HEK293 (cell line): ENCODE results near the gene NPHP4.
"Not testable (repeated sequence)": the region's sequence is repeated elsewhere in the genome, so short reads cannot be mapped to it uniquely, and the experiment has no call there.

ENCODE experiments used
- CTCF ChIA-PET: fragments of 350-600 bp; formaldehyde crosslinking; extraction: SDS; loops from one replicate; lab custom pipeline; 2021; ENCODE audit warnings: antibody characterized with exemption; lab: Yijun Ruan, JAX
- POLR2A ChIA-PET: fragments of 300-600 bp; formaldehyde crosslinking; extraction: SDS; loops from one replicate; lab custom pipeline; 2020; ENCODE audit warnings: antibody characterized with exemption, inconsistent platforms; lab: Yijun Ruan, JAX
- H3K27ac ChIP-seq: fragments of 200-500 bp; sonication (Bioruptor generic); 2 replicates; pipeline ENCODE4 v1.5.1; 2014; ENCODE audit warnings: low read depth, low read length, control low read depth, inconsistent platforms; ENCODE audit errors: extremely low read depth
- H3K36me3 ChIP-seq, 2 experiments: fragments of 200-500 bp in 1 of 2; sonication (Bioruptor generic) in 1 of 2; 1 replicate in 1 of 2; 2 replicates in 1 of 2; pipeline ENCODE4 v1.5.1; 2014 to 2017; ENCODE audit warnings: inconsistent platforms in 2 of 2, low read length in 2 of 2; ENCODE audit not compliant: control insufficient read depth in 2 of 2, insufficient read depth in 1 of 2
- H3K4me1 ChIP-seq: fragments of 200-500 bp; sonication (Bioruptor generic); 2 replicates; pipeline ENCODE4 v1.5.1; 2014; ENCODE audit warnings: mild to moderate bottlenecking, low read length, inconsistent platforms; ENCODE audit not compliant: control insufficient read depth, insufficient read depth
- H3K4me3 ChIP-seq: 2 replicates; pipeline ENCODE4 v1.5.1; 2011; ENCODE audit warnings: low read depth, mild to moderate bottlenecking, control low read depth, low read length, moderate library complexity
- H3K9me3 ChIP-seq: fragments of 200-500 bp; sonication (Bioruptor generic); 2 replicates; pipeline ENCODE4 v1.5.1; 2014; ENCODE audit warnings: low read depth, low read length, inconsistent platforms; ENCODE audit not compliant: control insufficient read depth, insufficient read depth
- KLF1 ChIP-seq: fragments of 450-650 bp; formaldehyde crosslinking; IDR thresholded peaks from 2 replicates; pipeline ENCODE4 v1.5.1; 2016; ENCODE audit warnings: missing biosample characterization, missing genetic modification characterization
- TSHZ1 ChIP-seq: fragments of 450-650 bp; formaldehyde crosslinking; IDR thresholded peaks from 2 replicates; pipeline ENCODE4 v1.5.1; 2016; ENCODE audit warnings: missing biosample characterization, missing genetic modification characterization, borderline replicate concordance
- ZNF175 ChIP-seq: fragments of 450-650 bp; formaldehyde crosslinking; IDR thresholded peaks from 2 replicates; pipeline ENCODE4 v1.5.1; 2016; ENCODE audit warnings: missing biosample characterization, missing genetic modification characterization
- ZNF184 ChIP-seq: fragments of 450-650 bp; IDR thresholded peaks from 2 replicates; pipeline ENCODE4 v1.5.1; 2018; ENCODE audit warnings: missing biosample characterization, mild to moderate bottlenecking, missing genetic modification characterization
- ZNF404 ChIP-seq: fragments of 450-650 bp; formaldehyde crosslinking; IDR thresholded peaks from 2 replicates; pipeline ENCODE4 v1.5.1; 2017; ENCODE audit warnings: missing biosample characterization, missing genetic modification characterization
- ZNF629 ChIP-seq: fragments of 450-650 bp; formaldehyde crosslinking; IDR thresholded peaks from 2 replicates; pipeline ENCODE4 v1.5.1; 2017; ENCODE audit warnings: missing biosample characterization, missing genetic modification characterization
- ZNF701 ChIP-seq: fragments of 450-650 bp; formaldehyde crosslinking; IDR thresholded peaks from 2 replicates; pipeline ENCODE4 v1.5.1; 2016; ENCODE audit warnings: missing biosample characterization, missing genetic modification characterization
- ZNF76 ChIP-seq: fragments of 450-650 bp; formaldehyde crosslinking; IDR thresholded peaks from 2 replicates; pipeline ENCODE4; 2016; ENCODE audit warnings: low read depth, missing biosample characterization, missing genetic modification characterization, borderline replicate concordance
- ZNF785 ChIP-seq: fragments of 450-650 bp; formaldehyde crosslinking; IDR thresholded peaks from 2 replicates; pipeline ENCODE4 v1.5.1; 2016; ENCODE audit warnings: missing biosample characterization, missing genetic modification characterization
- TF ChIP-seq, protein P1 (sequence below): fragments of 450-650 bp; formaldehyde crosslinking; IDR thresholded peaks from 2 replicates; pipeline ENCODE4 v1.5.1; 2016; ENCODE audit warnings: missing biosample characterization, missing genetic modification characterization

Gene NPHP4

DNA sequence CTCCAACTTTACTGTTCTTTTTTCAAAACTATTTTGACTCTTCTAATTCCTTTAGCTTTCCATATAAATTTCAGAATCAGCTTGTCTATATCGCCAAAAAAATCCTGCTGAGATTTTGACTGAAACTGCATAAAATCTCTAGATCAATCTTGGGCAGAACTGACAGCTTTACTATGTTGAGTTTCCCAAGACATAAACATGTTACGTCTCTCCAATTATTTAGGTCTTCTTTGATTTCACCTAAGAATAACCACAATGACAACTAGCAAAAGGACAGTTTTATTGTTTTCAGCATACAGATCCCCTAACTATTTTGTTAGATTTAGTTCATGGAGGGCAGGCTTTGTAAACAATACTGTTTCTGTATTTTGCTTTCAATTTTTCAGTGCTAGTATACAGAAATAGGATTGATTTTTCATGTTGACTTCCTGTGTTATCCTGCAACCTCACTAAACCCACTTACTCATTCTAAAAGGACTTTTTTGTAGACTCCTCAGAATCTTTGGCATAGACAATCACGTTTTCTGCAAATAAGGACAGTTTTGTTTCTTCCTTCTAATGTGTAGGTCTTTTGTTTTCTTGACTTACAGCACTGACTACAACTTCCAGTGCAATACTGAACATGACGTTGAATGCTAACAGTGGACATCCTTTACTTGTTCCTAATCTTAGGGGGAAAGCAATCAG lies 63.4 kb downstream of the NPHP4 start (continued):
- TF ChIP-seq ZNF785: no peak

DNA sequence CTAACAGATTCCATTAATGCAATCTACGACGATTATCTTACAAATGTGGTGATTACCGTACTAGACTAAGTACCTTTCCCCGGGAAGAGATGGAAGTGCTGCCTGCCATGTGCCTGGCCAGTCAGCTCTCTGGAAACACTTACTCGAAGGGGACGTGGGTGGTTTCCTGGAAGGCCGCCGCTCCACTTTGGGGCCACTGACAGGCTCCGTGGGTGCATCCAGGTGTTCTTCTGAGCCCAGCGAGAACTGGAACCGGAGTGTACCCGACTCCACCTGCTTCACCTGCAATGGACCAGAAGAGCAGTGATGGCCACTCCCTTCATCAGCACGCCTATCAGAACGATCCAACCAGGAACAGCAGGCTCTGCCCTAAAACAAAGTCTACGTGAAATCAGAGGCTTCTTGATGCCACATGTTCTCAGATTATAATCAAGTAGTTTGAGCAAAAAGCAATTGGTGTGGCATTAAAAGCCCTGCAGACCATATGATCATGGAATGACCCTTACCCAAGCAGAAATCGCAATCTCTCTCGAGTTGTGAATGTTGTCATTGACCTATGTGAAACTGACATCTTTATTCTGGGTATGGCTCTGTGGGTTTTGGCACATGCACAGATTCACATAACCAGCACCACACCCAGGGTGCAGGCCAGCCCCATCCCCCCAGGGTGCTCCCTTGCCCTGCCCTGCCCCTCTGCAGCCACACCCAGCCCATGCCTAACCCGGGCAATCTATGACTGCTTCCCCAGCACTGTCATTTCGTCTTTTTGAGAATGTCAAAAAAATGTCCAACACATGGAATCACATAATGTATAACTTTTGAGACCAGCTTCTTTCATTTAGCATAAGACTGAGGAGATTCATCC lies 64.5 kb downstream of the NPHP4 start:
- Histone ChIP-seq H3K27ac (no peak overlapping the region), H3K36me3 (peaks cover 0 to 34% of the 10 kb centered on the region in 2 experiments; a peak in 2 of 3 replicates), H3K4me3 (no peak overlapping the region), H3K9me3 (no peaks in the 10 kb centered on the region), H3K4me1 (no peaks in the 10 kb centered on the region)
- CTCF ChIA-PET: interaction anchor here (0.6 to 1.2 kb wide), 4 partner anchors 10 to 417 kb away, joined by 3 read pairs; no protein-coding TSS in a partner anchor
- TF ChIP-seq KLF1 (peak; percentile 96), ZNF701 (tag by site-specific recombination) (peak; percentile 72; the same call in 1 of the 2 replicates), TSHZ1 (no peak)
- POLR2A ChIA-PET: no interaction called here

DNA sequence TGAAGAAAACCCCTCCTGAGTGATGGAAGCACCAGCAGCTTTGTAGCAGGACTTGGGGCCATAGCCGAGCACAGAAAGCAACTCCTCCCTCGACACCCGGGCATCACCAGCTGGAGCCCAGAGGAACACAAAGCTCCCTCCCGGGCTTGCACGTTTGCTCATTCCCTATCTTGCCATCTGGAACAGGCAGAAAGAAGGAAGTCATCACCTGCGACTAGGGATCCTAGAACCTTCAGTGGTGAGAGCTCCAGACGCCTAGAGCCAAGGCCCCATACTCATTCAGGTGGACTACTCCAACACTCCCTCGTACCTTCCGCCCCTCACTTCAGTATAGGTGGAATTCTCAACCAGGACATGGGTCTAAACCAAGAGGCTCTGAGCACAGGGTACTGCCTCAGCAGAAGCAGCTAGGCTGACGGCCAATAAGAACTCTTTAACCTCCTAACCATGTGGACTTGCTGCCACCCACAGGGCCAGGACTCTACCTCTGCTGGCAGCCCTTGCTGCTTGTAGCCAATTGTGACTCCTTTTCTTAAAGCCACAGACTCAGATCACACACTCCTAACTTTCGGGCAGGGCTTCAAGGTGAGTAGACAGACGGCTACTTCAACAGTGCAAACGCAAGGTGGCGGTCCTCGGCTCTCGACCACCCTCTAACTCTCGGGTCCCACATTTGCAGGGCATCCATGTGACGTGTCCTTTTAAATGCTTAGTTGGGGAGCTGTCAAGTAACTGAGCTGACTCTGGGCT lies 65.4 kb downstream of the NPHP4 start:
- no peaks in the 10 kb centered on the region for H3K4me1 ChIP-seq
- no peak overlapping the region for H3K27ac ChIP-seq
- CTCF ChIA-PET: interaction anchor here (0.6 to 1.2 kb wide), 3 partner anchors 11 to 416 kb away, joined by 3 read pairs; no protein-coding TSS in a partner anchor
- H3K4me3 ChIP-seq: no peak overlapping the region
- no peaks in the 10 kb centered on the region for H3K9me3 ChIP-seq
- POLR2A ChIA-PET: no interaction called here
- peaks cover 0 to 25% of the 10 kb centered on the region in 2 experiments; a peak in 2 of 3 replicates for H3K36me3 ChIP-seq
- TF ChIP-seq ZNF175: no peak
- TF ChIP-seq, protein P1, sequence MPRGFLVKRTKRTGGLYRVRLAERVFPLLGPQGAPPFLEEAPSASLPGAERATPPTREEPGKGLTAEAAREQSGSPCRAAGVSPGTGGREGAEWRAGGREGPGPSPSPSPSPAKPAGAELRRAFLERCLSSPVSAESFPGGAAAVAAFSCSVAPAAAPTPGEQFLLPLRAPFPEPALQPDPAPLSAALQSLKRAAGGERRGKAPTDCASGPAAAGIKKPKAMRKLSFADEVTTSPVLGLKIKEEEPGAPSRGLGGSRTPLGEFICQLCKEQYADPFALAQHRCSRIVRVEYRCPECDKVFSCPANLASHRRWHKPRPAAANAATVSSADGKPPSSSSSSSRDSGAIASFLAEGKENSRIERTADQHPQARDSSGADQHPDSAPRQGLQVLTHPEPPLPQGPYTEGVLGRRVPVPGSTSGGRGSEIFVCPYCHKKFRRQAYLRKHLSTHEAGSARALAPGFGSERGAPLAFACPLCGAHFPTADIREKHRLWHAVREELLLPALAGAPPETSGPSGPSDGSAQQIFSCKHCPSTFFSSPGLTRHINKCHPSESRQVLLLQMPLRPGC: no peak
- TF ChIP-seq ZNF404 (tag by site-specific recombination): no peak
- TF ChIP-seq ZNF184 (tag by site-specific recombination): no peak
- no peak for TF ChIP-seq ZNF629 (tag by site-specific recombination)
- no peak for TF ChIP-seq ZNF76 (tag by site-specific recombination)

- CTCF ChIA-PET, POLR2A ChIA-PET, H3K27ac ChIP-seq: not testable (repeated sequence)
Observed at GRCh38 chr1:5922700-5923330, 69.4 kb downstream of the NPHP4 start.

More at GRCh38 chr1:5922700-5923330, 69.4 kb downstream of the NPHP4 start:
- H3K36me3 ChIP-seq: peaks cover 0 to 16% of the 10 kb centered on the region in 2 experiments; a peak in 1 of 3 replicates
- not testable (repeated sequence) for H3K9me3 ChIP-seq, H3K4me1 ChIP-seq, H3K4me3 ChIP-seq
